Gastrocnemius medialis (tissue), 4 donors: ENCODE measurements around the gene SGPL1. TPM values are rescaled to one million over a fixed set of nuclear protein-coding genes. Genes with fewer than 3 reads are reported as not detected.

Experiments
- ATAC-seq, 2 donors: fragments of 150-250 bp; one replicate each; pipeline ENCODE4 v1.9.1; 2016
- DNase-seq, 2 donors: peaks; one replicate each; pipeline ENCODE4 v3.0.0-alpha.2; 2019
- H3K27ac ChIP-seq, 4 donors: fragments of 200-600 bp; sonication (generic); 1 replicate in 1 of 4; 2 replicates in 3 of 4; pipeline ENCODE4 v1.5.1; 2016 to 2018; ENCODE audit warnings: mild to moderate bottlenecking in 2 of 4, moderate library complexity in 1 of 4
- H3K27me3 ChIP-seq, 3 donors: fragments of 200-600 bp; sonication (generic) in 2 of 3; 1 replicate in 1 of 3; 2 replicates in 2 of 3; pipeline versions ENCODE4 v1.5.1 to v1.6.0; 2016 to 2019; ENCODE audit warnings: mild to moderate bottlenecking in 1 of 3, moderate library complexity in 1 of 3
- H3K36me3 ChIP-seq, 2 donors: fragments of 200-600 bp; sonication (generic) in 1 of 2; one replicate each; pipeline ENCODE4 v1.5.1; 2017 to 2018
- H3K4me1 ChIP-seq, 2 donors: fragments of 200-600 bp; sonication (generic) in 1 of 2; one replicate each; pipeline ENCODE4 v1.5.1; 2016 to 2017; ENCODE audit warnings: mild to moderate bottlenecking in 2 of 2
- H3K4me3 ChIP-seq, 4 donors: fragments of 200-600 bp; sonication (generic) in 3 of 4; 1 replicate in 1 of 4; 2 replicates in 3 of 4; pipeline ENCODE4 v1.5.1; 2016 to 2019; ENCODE audit warnings: mild to moderate bottlenecking in 2 of 4
- H3K9me3 ChIP-seq, 3 donors: fragments of 200-600 bp; sonication (generic) in 2 of 3; 1 replicate in 1 of 3; 2 replicates in 2 of 3; pipeline ENCODE4 v1.5.1; 2016 to 2019
- POLR2A ChIP-seq, 2 donors: fragments of 450-650 bp; IDR thresholded peaks; one replicate each; pipeline ENCODE4 v1.6.1; 2017; ENCODE audit warnings: antibody characterized with exemption in 2 of 2, mild to moderate bottlenecking in 2 of 2, moderate library complexity in 2 of 2
- in situ Hi-C, 4 donors: fragments of 200-750 bp; cut with MboI; loops; one replicate each; pipeline versions ENCODE4 v1.15.0 to v1.8.0; 2017; ENCODE audit warnings: low sequenced_read_pairs in 4 of 4
- intact Hi-C: fragments of 100-400 bp; cut with DNase I; formaldehyde crosslinking; loops from one replicate; pipeline ENCODE4 v1.15.1; 2023; ENCODE audit warnings: low total_unique reads
- total RNA-seq, 4 donors: library from RNA; depleted of rRNA; stranded (reverse); fragments of >200 nt; gene quantifications; one replicate each; pipeline versions ENCODE4 v1.1.0 to v1.2.3, GENCODE V29; 2016
- TF ChIP-seq, protein P1 (sequence below), 5 experiments: fragments of 450-650 bp in 3 of 5; fragments of 200-600 bp in 2 of 5; sonication (generic) in 2 of 5; IDR thresholded peaks in 4 of 5; conservative IDR thresholded peaks in 1 of 5; 1 replicate in 4 of 5; 2 replicates in 1 of 5; pipeline ENCODE4 v1.5.1; 2016 to 2019; ENCODE audit warnings: antibody characterized with exemption in 5 of 5, mild to moderate bottlenecking in 3 of 5, moderate library complexity in 3 of 5

The SGPL1 gene
- total RNA-seq, 4 donors from 2014 or later = 6.5 to 17.1 (median 11.3) TPM

DNA sequence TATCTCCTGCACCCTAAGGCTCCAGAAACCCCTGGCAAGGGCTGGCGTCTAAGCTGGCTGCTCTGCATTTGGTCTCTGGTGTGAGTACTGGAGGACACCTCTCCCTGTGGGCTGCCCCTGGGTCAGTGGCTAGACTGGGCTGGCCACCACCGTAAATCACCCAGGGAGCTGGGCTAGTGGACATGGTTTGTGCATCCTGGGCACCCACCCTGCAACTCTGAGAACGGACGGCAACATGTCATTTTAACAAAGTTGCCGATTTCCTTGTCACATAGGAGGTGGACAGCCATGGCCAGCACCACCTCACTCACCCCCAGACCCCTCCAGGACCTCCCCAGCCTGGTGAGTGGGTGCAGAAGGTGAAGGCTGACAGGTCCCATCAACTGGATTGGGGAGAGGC lies 99.5 kb downstream of the SGPL1 start:
- no peak for DNase-seq
- Histone ChIP-seq H3K4me3 (no peak overlapping the region), H3K4me1 (no peaks in the 10 kb centered on the region), H3K9me3 (no peaks in the 10 kb centered on the region), H3K27me3 (peaks cover 0 to 3% (median 0%) of the 10 kb centered on the region in 3 donors), H3K36me3 (no peaks in the 10 kb centered on the region), H3K27ac (no peak overlapping the region)
- intact Hi-C loops = no loop called here
- in situ Hi-C loops = no loop called here
- TF ChIP-seq, protein P1, sequence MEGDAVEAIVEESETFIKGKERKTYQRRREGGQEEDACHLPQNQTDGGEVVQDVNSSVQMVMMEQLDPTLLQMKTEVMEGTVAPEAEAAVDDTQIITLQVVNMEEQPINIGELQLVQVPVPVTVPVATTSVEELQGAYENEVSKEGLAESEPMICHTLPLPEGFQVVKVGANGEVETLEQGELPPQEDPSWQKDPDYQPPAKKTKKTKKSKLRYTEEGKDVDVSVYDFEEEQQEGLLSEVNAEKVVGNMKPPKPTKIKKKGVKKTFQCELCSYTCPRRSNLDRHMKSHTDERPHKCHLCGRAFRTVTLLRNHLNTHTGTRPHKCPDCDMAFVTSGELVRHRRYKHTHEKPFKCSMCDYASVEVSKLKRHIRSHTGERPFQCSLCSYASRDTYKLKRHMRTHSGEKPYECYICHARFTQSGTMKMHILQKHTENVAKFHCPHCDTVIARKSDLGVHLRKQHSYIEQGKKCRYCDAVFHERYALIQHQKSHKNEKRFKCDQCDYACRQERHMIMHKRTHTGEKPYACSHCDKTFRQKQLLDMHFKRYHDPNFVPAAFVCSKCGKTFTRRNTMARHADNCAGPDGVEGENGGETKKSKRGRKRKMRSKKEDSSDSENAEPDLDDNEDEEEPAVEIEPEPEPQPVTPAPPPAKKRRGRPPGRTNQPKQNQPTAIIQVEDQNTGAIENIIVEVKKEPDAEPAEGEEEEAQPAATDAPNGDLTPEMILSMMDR (IDR thresholded peaks at IDR 0.05 in 4 of 5, conservative IDR thresholded peaks at IDR 0.05 in 1 of 5) = no peak
- TF ChIP-seq POLR2A (IDR thresholded peaks at IDR 0.05) = no peak
- no peak for ATAC-seq

DNA sequence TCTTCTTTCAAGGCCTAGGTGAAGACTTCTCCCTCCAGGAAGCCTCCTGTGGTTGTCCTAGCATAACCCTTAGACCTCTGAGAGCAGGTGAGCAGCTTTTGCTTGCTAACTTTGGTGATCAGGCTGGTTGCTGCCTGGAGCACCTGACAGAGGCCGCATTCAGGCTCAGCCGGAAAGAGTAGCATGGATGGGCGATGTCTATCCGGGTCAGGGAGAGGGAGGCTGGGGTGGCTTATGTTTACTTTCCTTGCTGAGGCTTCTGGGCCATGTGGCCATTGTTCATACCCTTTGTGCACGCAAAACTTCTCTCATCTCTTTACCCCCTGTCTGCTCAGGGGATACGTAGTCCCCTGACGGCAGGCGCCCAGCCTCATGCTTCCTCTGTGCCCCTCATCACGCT lies 100.1 kb downstream of the SGPL1 start:
- H3K4me1 ChIP-seq = no peaks in the 10 kb centered on the region
- no peaks in the 10 kb centered on the region for H3K36me3 ChIP-seq
- TF ChIP-seq POLR2A (IDR thresholded peaks at IDR 0.05) = no peak
- TF ChIP-seq, protein P1 (IDR thresholded peaks at IDR 0.05 in 4 of 5, conservative IDR thresholded peaks at IDR 0.05 in 1 of 5) = no peak
- intact Hi-C loops = no loop called here
- in situ Hi-C loops = no loop called here
- H3K4me3 ChIP-seq = no peak overlapping the region
- no peaks in the 10 kb centered on the region for H3K9me3 ChIP-seq
- H3K27me3 ChIP-seq = peaks cover 0 to 3% (median 0%) of the 10 kb centered on the region in 3 donors
- DNase-seq (no peak), ATAC-seq (no peak)
- H3K27ac ChIP-seq = no peak overlapping the region

DNA sequence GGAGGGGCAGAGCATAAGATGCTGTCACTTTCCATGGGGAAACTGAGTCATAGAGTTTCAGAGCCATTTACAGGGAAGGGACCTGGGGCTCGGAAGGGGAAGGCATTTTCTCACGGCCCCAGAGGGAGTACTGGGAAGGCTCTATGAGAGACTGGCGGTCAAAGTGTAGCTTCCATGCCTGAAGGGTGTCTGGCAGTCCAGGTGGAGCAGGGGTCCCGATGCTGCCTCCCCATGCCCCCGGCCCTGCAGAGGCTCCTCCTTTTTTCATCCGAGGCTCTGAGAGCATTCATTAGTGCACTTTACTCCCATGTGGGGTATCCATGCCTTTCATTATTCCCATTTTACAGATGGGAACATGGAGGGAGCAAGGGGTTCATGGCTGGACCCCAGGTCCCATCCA lies 100.5 kb downstream of the SGPL1 start:
- DNase-seq (no peak), ATAC-seq (no peak)
- TF ChIP-seq POLR2A (IDR thresholded peaks at IDR 0.05) = no peak
- TF ChIP-seq, protein P1 (IDR thresholded peaks at IDR 0.05 in 4 of 5, conservative IDR thresholded peaks at IDR 0.05 in 1 of 5) = no peak
- H3K27ac ChIP-seq = no peak overlapping the region
- in situ Hi-C loops = no loop called here
- intact Hi-C loops = no loop called here
- no peaks in the 10 kb centered on the region for H3K36me3 ChIP-seq
- no peaks in the 10 kb centered on the region for H3K4me1 ChIP-seq
- peaks cover 0 to 3% (median 0%) of the 10 kb centered on the region in 3 donors for H3K27me3 ChIP-seq
- no peaks in the 10 kb centered on the region for H3K9me3 ChIP-seq
- no peak overlapping the region for H3K4me3 ChIP-seq

- intact Hi-C loops (no loop called here), in situ Hi-C loops (no loop called here)
- H3K27me3 ChIP-seq = peaks cover 0 to 3% (median 0%) of the 10 kb centered on the region in 3 donors
- TF ChIP-seq, protein P1 (IDR thresholded peaks at IDR 0.05 in 4 of 5, conservative IDR thresholded peaks at IDR 0.05 in 1 of 5) = no peak
- TF ChIP-seq POLR2A (IDR thresholded peaks at IDR 0.05) = no peak
- H3K27ac ChIP-seq = no peak overlapping the region
- H3K4me1 ChIP-seq = no peaks in the 10 kb centered on the region
- H3K4me3 ChIP-seq = no peak overlapping the region
- ATAC-seq (no peak), DNase-seq (no peak)
- no peaks in the 10 kb centered on the region for H3K9me3 ChIP-seq
- H3K36me3 ChIP-seq = no peaks in the 10 kb centered on the region
These were observed 101.5 kb downstream of the SGPL1 start for GRCh38 chr10:70917226-70917625.

GRCh38 chr10:70917635-70918034 lies 101.9 kb downstream of the SGPL1 start:
- DNase-seq (no peak), ATAC-seq (no peak)
- Histone ChIP-seq H3K27me3 (peaks cover 0 to 3% (median 0%) of the 10 kb centered on the region in 3 donors), H3K4me3 (no peak overlapping the region), H3K27ac (no peak overlapping the region), H3K4me1 (no peaks in the 10 kb centered on the region), H3K9me3 (no peaks in the 10 kb centered on the region), H3K36me3 (no peaks in the 10 kb centered on the region)
- intact Hi-C loops = no loop called here
- TF ChIP-seq POLR2A (IDR thresholded peaks at IDR 0.05) = no peak
- TF ChIP-seq, protein P1 (IDR thresholded peaks at IDR 0.05 in 4 of 5, conservative IDR thresholded peaks at IDR 0.05 in 1 of 5) = no peak
- in situ Hi-C loops = no loop called here
